DMS 273 treated with DMSO at 0.1 percent for 48 hours (cell line): ENCODE results near the gene IFITM10.

Experiments used
- DNase-seq: peaks from one replicate; lab custom pipeline; 2025; lab: John Stamatoyannopoulos, UW

IFITM10 gene

GRCh38 chr11:1750481-1750839 lies at the start of gene IFITM10:
TSS of gene IFITM10 (minus strand) at chr11:1750595. CDS start at chr11:1750442, 153 bp downstream.
- DNase-seq, result no peak

DNA sequence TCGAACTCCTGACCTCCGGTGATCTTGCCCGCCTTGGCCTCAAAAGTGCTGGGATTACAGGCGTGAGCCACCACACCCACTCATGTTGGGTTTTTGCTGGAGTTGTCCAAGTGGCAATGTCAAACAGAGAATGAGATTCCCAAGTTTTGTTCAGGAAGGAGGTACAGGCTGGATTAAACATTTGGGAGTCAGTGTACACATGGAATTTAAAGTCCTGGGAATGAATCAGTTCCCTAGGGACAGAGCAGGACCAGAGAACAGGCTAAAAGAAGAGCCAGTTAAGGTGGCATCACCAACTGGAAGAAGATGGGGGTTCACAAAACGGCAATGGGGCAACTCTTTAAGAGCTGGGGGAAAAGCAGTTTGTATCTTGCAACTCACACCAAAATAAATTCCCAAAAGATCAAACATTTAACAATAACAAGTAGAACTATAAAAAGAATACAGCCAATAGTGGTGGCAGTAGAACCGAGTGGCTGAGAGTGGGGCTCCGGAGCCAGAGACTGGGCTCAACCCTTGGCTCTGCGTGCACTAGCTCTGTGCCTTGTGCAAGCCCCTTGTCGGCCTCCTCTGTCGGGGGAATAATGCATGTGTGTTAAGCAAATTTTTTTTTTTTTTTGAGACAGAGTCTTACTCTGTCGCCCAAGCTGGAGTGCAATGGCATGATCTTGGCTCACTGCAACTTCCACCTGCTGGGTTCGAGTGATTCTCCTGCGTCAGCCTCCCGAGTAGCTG lies 47.2 kb upstream of the IFITM10 start:
- DNase-seq, result no peak

DNA sequence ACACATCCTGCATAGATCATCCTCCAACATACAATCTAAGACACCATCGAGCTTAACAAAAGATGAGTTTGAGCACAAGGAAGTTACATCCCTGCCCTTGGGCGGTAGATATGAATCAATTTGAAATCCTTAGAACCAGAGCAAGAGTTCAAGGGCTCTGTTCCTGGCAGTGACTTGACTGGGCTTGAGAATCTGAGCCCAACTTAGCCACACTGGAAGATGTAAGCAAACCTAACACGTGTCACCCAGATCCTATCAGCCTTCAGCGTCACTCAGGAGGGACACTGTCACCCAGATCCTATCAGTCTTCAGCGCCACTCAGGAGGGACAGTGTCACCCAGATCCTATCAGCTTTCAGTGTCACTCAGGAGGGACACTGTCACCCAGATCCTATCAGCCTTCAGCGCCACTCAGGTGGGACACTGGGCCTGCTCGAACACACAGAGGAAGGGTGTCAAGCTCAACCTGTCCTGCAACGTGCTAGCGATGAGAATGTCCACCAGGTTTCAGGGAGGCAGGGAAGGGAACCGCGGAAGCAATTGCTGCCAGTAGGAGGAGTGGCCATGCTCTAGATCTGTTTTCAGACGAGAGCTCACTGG lies 46.1 kb upstream of the IFITM10 start:
- DNase-seq, result no peak

DNA sequence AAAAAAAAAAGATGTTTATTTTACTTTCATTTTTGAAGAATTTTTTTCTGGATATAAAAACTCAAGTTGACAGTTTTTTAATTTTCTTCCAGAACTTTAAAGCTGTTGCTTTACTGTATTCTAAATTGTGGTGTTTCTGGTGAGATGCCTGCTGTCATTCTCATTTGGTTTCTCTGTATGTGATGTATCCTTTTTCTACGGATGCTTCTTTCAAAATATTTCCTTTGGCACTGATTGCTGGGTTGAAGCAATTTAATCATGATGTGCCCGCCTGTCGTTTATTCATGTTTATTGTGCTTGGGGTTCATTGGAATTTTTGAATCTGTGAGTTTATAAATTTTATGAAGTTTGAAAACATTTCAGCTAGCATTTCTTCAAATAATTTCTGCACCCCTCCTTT lies 42.7 kb upstream of the IFITM10 start:
- DNase-seq, result no peak

- DNase-seq, result no peak
These were observed 42.1 kb upstream of the IFITM10 start for GRCh38 chr11:1792461-1792860.

DNA sequence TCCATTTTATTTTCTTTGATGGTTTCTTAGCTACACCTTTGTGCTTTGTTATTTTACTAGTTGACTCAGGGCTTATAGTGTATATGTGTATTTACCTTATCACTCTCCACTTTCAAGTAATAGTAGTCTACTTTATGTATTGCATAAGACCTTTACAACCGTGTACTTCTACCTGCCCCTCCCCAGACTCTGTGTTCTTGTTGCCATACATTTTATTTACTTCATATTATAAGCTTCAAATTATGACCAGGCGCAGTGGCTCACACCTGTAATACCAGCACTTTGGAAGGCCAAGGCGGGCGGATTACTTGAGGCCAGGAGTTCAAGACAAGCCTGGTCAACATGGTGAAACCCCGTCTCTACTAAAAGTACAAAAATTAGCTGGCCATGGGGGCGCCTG lies 41.5 kb upstream of the IFITM10 start:
- no peak for DNase-seq

DNA sequence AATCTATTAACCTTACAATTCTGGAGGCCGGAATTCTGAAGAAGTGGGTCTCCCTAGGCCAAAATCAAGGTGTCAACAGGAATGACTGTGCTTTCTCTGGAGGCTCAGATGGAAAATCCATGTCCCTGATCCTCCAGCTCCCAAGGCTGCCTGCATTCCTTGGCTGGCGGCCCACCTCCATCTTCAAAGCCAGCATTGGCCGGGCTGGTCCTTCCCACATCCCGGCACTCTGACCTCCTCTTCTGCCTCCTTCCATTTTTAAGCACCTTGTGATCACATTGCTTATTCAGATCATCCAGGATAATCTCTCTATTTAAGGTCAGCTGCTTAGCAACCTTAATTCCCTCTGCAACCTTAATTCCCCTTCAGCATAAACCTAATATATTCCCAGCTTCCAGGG lies 36.1 kb upstream of the IFITM10 start:
- DNase-seq, result no peak

DNA sequence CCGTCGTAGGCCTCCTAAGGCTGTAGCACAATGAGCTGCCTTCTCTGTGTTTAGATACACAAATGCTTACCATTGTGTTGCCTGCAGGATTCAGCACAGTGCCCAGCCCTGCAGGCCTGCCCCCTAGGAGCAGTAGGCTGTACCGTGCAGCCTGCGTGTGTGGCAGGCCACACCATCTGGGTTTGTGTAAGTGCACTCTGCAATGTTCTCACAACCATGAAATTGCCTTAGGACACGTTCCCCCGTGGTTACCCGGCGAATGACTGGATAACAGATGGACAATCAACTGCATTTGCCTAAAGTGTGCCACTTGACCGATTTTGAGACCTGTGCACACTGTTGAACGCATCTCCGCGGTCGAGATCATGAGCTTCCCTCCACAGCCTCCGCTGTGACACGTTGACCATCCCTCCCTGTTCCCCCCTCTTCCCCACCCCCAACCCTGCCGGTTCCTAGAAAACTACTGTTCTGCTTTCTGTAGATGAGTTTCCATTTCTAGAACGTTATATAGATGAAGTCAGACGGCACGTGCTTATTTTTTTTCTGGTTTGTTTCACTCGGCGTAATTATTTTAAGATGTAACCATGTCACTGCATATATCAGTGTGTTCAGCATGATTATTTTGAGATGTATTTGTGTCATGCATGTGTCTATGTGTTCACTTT lies 35.5 kb upstream of the IFITM10 start:
- DNase-seq, result no peak

- no peak for DNase-seq
These were observed 34.6 kb upstream of the IFITM10 start for GRCh38 chr11:1784761-1785650.

- no peak for DNase-seq
These were observed 33.5 kb upstream of the IFITM10 start for GRCh38 chr11:1783725-1784529.

GRCh38 chr11:1782831-1783724 lies 32.7 kb upstream of the IFITM10 start:
- DNase-seq, result no peak

DNA sequence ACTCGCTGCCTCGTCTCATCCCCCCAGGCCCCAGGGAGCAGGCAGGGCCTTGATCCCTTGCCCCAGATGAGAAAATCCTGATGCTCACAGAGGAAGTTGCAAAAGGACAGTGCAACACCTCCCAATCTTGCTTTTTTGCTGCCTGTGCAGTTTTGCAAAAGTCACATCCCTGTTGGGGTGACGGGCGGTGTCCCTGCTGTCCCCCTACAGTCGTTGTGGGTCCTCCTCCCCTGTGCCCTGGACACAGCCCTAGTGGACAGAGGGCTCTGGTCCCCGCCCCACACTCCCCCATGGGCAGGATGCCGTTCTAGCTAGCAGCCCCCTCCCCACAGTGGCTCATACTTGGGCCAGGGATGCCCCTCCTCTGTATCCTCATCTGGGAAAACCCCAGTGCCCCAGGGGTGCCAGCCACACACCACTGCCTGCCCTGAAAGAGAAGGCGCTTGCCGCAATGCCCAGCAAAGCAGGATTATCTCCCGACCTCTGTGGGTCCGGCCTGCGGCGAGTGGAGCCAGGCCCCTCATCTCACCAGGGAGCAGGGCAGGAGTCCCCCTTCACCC lies 31.7 kb upstream of the IFITM10 start:
- DNase-seq, result no peak

- no peak for DNase-seq
These were observed 31.2 kb upstream of the IFITM10 start for GRCh38 chr11:1781593-1781975.

DNA sequence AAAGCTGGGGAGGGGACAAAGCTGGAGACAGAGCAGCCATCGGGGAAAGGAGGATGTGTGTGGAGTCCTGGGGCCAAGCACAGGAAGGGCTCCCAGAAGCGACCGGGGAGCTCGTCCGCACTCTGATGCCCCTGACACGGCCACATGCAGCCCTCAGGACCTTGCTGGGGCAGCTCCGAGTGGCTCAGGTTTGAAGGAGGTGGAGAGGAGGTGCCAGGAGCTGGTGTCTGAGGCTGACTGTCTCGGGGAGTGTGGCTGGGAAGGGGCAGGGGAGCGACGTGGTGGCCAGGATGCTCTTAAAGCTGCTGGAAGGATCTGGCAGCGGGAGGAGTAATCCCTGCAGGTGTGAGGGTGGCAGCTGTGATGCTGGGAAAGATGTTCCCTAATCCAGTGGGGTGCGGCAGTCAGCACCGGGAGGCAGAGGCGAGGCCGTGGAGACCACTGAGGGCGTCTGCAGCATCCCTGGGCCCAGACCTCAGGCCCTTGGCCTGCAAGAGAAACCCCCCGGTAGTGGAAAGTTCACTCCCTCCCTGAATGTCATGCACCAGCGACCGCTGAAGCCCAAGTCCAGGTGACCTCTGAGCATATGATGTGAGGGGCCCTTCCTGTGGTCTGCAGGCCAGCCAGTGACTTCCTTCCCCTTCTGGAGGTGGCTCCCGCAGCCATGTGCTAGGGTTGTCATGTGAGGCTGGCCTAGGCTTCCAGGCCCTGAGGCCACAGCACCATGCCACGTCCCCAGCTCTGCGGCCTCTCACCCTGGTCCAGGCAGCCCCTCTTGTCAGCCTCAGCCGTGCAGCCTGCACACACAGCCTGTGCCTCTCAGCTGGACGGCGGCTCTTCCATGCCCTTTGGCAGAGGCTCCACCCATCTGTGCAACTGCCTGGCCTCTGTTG lies 30.6 kb upstream of the IFITM10 start:
- no peak for DNase-seq

GRCh38 chr11:1779806-1780699 lies 29.7 kb upstream of the IFITM10 start:
- no peak for DNase-seq

DNA sequence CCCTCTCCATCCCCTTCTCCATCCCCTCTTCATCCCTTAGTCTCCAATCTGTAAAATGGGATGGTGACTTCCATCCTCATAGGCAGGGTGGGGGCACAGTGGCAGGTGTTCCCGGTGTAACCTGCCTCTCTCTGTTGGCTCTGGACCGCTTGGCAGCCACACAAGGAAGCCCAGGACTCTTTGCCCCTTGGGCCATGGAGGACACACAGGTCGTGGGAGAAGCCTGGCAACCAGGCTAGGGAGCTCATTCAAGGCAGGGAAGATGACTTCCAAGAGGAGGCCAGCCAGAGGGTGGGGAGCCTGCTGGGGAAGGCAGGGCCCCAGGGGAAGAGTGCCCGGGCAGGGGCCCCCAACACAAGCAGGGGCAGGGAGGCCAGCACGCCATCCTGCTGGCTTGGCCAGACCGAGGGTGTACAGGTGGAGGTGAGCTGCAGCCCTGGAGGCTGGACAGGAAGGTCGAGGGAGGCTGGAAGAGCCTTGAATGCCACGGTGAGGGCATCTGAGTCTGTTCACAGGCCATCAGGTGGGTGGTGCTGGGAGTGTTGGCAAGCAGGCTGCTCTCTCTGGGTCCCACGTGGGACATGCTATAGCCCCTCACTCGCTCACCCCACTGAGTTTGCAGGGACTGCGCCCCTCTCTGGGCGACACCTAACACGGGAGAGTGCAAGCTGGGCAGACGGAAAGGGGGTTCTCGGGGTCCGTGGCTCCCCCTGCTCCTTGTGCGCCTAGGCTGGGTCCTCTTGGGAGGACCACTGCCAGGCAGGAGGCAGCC lies 28.8 kb upstream of the IFITM10 start:
- DNase-seq, result no peak

DNA sequence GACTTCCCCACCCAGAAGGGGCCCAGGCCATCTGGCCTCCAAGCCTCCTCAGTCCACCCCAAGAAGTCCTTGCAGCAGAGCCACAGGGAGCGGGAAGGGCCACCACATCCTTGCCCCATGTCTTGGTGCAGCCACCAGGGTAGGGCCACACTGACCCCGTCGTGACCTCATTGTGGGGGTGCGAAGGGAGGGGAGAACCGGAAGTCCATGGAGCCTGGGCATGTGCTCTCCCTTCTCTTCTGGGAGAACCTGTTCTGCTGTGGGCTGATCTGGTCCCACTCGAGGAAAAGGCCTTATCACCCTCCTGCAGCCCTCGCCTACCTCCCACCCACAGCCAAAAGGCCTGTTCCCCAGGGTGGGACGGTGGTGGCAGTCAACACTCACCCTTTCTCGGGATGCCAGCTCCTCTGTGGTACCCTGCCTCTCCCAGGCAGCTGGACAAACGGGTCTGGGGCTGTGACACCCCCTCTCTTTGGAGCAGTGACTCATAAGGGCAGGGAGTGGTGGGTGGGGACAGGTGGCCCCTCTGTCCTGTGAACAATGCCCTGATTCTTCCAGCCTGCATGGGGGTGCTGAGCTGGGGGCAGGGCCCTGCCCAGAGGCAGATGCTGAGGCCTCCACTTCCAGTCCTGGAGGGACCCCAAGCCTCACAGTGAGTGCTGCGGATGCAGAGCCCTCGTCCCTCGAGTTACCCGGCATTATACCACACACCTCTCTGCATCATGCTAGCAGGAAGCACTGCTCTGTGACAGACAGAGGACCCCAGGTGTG lies 27.9 kb upstream of the IFITM10 start:
- DNase-seq, result no peak
